Measurements from ENCODE around the gene MUC4. TPM values are rescaled to one million over a fixed set of nuclear protein-coding genes. Genes with fewer than 3 reads are reported as not detected.
A peak's percentile ranks its signal among the peaks of the same experiment; 100 is the strongest.

The MUC4 gene
- total RNA-seq, 1 donor from 2014 or later: not detected

GRCh38 chr3:195699860-195700259 lies 111.9 kb downstream of the MUC4 start:
- H3K4me1 ChIP-seq: no peaks in the 10 kb centered on the region
- H3K27ac ChIP-seq: no peak overlapping the region
- H3K9me3 ChIP-seq: no peaks in the 10 kb centered on the region
- no peak for DNase-seq (ENCODE audit: low spot score in 2 of 2)
- H3K4me3 ChIP-seq: no peak overlapping the region
- intact Hi-C loops (cut with DNase I): no loop called here
- TF ChIP-seq, protein P1, sequence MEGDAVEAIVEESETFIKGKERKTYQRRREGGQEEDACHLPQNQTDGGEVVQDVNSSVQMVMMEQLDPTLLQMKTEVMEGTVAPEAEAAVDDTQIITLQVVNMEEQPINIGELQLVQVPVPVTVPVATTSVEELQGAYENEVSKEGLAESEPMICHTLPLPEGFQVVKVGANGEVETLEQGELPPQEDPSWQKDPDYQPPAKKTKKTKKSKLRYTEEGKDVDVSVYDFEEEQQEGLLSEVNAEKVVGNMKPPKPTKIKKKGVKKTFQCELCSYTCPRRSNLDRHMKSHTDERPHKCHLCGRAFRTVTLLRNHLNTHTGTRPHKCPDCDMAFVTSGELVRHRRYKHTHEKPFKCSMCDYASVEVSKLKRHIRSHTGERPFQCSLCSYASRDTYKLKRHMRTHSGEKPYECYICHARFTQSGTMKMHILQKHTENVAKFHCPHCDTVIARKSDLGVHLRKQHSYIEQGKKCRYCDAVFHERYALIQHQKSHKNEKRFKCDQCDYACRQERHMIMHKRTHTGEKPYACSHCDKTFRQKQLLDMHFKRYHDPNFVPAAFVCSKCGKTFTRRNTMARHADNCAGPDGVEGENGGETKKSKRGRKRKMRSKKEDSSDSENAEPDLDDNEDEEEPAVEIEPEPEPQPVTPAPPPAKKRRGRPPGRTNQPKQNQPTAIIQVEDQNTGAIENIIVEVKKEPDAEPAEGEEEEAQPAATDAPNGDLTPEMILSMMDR (IDR thresholded peaks at IDR 0.05): no peak
- no peaks in the 10 kb centered on the region for H3K27me3 ChIP-seq
- peaks cover 1 to 11% of the 10 kb centered on the region in 2 donors for H3K36me3 ChIP-seq

DNA sequence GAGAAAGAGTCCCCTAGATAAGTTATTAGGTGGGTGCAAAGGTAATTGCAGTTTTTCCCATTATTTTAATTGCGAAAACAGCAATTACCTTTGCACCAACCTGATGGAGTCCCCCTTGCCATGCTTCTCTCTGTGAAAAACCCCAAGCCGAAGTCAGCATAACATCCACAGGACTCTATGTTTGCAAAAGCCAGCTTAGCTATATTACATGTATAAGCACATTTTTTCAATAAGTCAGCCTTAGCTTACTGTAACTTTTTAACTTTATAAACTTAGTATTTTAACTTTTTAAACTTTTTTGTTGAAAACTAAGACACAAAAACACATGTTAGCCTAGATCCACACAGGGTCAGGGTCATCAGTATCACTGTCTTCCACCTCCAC lies 112.3 kb downstream of the MUC4 start:
- no peak for DNase-seq (ENCODE audit: low spot score in 2 of 2)
- Histone ChIP-seq H3K36me3 (peaks cover 3 to 16% of the 10 kb centered on the region in 2 donors), H3K4me3 (no peak overlapping the region)

GRCh38 chr3:195698647-195699387 lies 112.9 kb downstream of the MUC4 start:
- Histone ChIP-seq H3K27me3 (no peaks in the 10 kb centered on the region), H3K4me3 (no peak overlapping the region), H3K27ac (peak overlapping the region in 1 of 2 donors; percentile 45), H3K4me1 (no peaks in the 10 kb centered on the region), H3K9me3 (no peaks in the 10 kb centered on the region), H3K36me3 (peaks cover 9 to 22% of the 10 kb centered on the region in 2 donors)
- TF ChIP-seq, protein P1 (IDR thresholded peaks at IDR 0.05): no peak
- intact Hi-C loops (cut with DNase I): no loop called here
- no peak for DNase-seq (ENCODE audit: low spot score in 2 of 2)

More for the DNA sequence above, 112.3 kb downstream of the MUC4 start:
- intact Hi-C loops (cut with DNase I): no loop called here
- TF ChIP-seq, protein P1 (IDR thresholded peaks at IDR 0.05): no peak
- Histone ChIP-seq H3K27ac (no peak overlapping the region), H3K9me3 (no peaks in the 10 kb centered on the region), H3K27me3 (no peaks in the 10 kb centered on the region), H3K4me1 (no peaks in the 10 kb centered on the region)

- H3K27ac ChIP-seq: peak overlapping the region in 1 of 2 donors; percentile 45
- DNase-seq (ENCODE audit: low spot score in 2 of 2): no peak
- peaks cover 14 to 26% of the 10 kb centered on the region in 2 donors for H3K36me3 ChIP-seq
- TF ChIP-seq, protein P1 (IDR thresholded peaks at IDR 0.05): no peak
- no peak overlapping the region for H3K4me3 ChIP-seq
- no peaks in the 10 kb centered on the region for H3K9me3 ChIP-seq
- H3K4me1 ChIP-seq: no peaks in the 10 kb centered on the region
- intact Hi-C loops (cut with DNase I): no loop called here
- no peaks in the 10 kb centered on the region for H3K27me3 ChIP-seq
These were observed 113.4 kb downstream of the MUC4 start for GRCh38 chr3:195698325-195698646.

DNA sequence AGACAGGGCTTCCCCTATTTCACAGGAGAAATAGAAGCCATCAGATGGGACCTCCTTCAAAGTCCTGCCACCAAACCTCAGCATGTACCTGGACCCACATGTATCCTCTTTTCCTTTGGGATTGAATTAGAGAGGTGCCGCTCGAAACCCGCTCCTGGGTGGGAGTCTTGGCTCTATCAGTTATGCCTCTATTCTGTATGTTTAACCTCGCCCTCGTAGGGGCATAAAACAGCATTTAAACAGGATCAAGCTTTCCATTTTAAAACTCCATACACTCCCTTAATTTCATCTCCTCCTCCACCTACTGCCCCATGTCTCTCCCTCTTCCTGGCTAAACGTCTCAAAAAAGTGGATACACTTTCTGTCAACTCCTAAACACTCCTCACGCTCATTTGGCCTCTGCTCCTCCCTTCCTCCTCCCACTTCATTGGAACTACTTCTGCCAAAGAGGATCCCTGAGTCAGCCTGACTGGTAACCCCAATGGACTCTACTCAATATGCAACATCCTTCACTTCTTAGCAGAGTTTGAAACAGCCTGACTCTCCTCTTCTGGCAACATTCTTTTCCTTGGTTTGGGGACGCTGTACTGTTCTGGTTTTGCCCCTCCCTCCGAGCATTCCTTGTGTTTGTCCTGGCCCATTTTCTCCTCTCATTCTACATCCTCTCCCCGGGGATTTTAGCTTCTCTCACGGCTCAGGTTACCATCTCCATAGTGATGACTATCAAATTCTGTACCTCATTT lies 114.0 kb downstream of the MUC4 start:
- Histone ChIP-seq H3K27ac (no peak overlapping the region), H3K36me3 (peaks cover 18 to 27% of the 10 kb centered on the region in 2 donors), H3K4me1 (no peaks in the 10 kb centered on the region), H3K9me3 (no peaks in the 10 kb centered on the region), H3K4me3 (no peak overlapping the region), H3K27me3 (no peaks in the 10 kb centered on the region)
- TF ChIP-seq, protein P1 (IDR thresholded peaks at IDR 0.05): no peak
- DNase-seq (ENCODE audit: low spot score in 2 of 2): no peak
- intact Hi-C loops (cut with DNase I): no loop called here

Other genes with a start within 250 kb of the MUC4 start
- gene APOD, start 228.0 kb downstream of the MUC4 start, total RNA-seq: 236 TPM
- gene MUC20, start 91.0 kb downstream of the MUC4 start, total RNA-seq: 52.0 TPM
- 164 TPM for gene TNK2, start 96.6 kb upstream of the MUC4 start, total RNA-seq

Data from ascending aorta (tissue), 2 donors.